Epidermal melanocyte (primary cell): ENCODE data around the gene CRHBP.

Experiments used
- DNase-seq: peaks from one replicate; pipeline ENCODE4 v3.0.0; 2011; ENCODE audit warnings: low spot score; ENCODE audit not compliant: insufficient read length

CRHBP gene

DNA sequence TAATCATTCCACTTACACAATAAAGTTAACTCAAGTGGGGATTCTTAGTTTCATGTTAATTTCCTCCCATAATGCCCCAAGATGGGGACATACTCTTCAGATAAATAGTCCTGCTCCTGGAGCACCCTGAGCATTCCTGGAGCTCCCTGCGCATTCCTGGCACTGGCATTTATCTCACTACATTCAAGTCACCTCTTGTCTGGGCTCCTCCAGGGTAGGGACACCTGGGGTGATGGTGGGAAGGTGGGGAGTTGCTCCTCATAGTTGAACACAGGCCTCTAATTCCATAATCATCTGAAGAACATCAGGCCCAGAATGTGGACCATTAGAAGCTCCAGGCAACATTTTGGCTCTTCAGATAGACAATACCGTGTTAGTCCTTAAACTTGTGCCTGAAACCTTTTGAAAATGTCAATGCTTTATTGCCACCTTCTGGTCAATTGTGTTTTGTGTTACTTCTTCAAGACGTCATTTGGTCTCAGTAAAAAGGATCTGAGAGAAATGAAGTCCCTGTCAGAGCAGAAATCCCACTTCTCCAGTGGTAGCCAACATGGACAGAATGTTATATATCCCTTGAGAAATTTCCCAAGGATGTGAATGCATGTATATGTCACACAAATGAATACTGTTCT, 63.2 kb downstream of the CRHBP start:
- DNase-seq: no peak

DNA sequence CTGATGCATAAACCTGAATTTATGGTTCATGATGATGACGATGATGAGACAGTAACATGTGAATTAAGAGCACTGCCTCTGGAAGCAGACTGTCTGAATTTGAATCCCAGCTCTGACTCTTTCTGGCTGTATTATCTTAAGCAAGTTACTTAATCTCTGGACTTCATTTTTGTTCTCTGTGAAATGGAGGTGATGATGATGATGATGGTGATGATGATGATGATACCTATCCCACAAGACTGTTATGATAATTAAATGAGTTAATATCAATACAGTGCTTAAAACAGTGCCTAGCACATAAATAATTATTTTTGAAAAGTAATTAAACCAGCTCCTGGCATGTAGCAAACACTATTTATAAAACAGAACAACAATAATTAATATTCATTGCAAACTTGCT, 64.1 kb downstream of the CRHBP start:
- DNase-seq: no peak

DNA sequence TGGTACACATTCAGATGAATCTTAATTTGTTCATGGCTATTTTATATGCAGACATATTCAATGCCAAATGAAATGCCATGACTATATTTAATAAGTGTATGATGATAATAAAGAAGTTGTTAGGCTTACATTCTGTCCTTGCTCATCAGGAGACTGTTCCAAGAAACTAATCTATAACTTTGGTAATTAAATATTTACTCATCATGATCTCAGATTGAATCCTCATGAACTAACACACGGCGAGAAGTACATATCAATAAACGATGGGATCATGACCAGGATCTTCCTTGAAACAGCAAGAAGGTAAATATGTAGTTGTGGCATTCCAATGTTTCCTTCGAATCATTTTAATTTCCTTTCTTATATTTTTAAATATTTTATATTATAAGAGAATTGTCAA, 64.8 kb downstream of the CRHBP start:
- DNase-seq: no peak
